Effector memory CD4-positive, alpha-beta T cell (primary cell): ENCODE results near the gene SNRPA.

ENCODE experiments used
- DNase-seq, 3 donors: peaks; one replicate each; pipeline ENCODE4 v3.0.0-alpha.2; 2020
- H3K27ac ChIP-seq: 2 replicates; pipeline ENCODE4 v1.7.0; 2013; ENCODE audit warnings: mild to moderate bottlenecking, low read length, moderate library complexity; ENCODE audit not compliant: insufficient read depth, poor library complexity, severe bottlenecking
- H3K27me3 ChIP-seq: replicated peaks from 2 replicates; pipeline ENCODE4 v1.7.0; 2013; ENCODE audit warnings: mild to moderate bottlenecking, low read length; ENCODE audit not compliant: insufficient read depth, control insufficient read depth, poor library complexity, severe bottlenecking
- H3K36me3 ChIP-seq: 2 replicates; pipeline ENCODE4 v1.7.0; 2013; ENCODE audit warnings: mild to moderate bottlenecking, low read length, moderate library complexity; ENCODE audit not compliant: control insufficient read depth, insufficient read depth
- H3K4me1 ChIP-seq: 2 replicates; pipeline ENCODE4 v1.7.0; 2013; ENCODE audit warnings: low read length, mild to moderate bottlenecking; ENCODE audit not compliant: control insufficient read depth, insufficient read depth, poor library complexity, severe bottlenecking
- H3K4me3 ChIP-seq: 2 replicates; pipeline ENCODE4 v1.7.0; 2013; ENCODE audit warnings: low read length, low read depth, mild to moderate bottlenecking; ENCODE audit not compliant: insufficient read depth, poor library complexity, severe bottlenecking
- H3K9me3 ChIP-seq: 2 replicates; pipeline ENCODE4 v1.7.0; 2013; ENCODE audit warnings: mild to moderate bottlenecking, low read length, moderate library complexity; ENCODE audit not compliant: control insufficient read depth

Gene SNRPA

GRCh38 chr19:40786060-40787037 is 35.3 kb downstream of the SNRPA start:
- no peak for DNase-seq
- peaks cover 11% of the 10 kb centered on the region for H3K36me3 ChIP-seq
- no peak overlapping the region for H3K4me3 ChIP-seq
- no peak overlapping the region for H3K27ac ChIP-seq
- no peaks in the 10 kb centered on the region for H3K9me3 ChIP-seq
- H3K4me1 ChIP-seq, result no peaks in the 10 kb centered on the region
- no peaks in the 10 kb centered on the region for H3K27me3 ChIP-seq

DNA sequence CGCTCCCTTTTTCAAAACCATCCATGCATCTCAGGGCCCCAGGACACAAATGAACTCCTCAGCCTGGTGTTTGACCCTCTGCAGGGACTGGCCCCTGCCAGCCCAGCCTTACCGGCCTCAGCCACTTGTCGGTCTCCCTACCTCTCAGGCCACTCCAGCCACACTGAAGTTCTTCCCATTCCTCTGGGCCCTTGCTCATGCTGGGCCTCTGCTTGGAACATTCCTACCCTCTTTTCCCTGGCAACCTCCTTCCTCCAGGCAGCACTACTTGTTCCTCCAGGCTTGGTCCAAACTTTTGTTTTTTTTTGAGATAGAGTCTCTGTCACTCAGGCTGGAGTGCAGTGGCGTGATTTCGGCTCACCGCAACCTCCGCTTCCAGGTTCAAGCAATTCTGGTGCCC is 40.3 kb downstream of the SNRPA start:
- Histone ChIP-seq H3K27me3 (no peaks in the 10 kb centered on the region), H3K27ac (no peak overlapping the region), H3K4me3 (no peak overlapping the region), H3K9me3 (no peaks in the 10 kb centered on the region), H3K4me1 (no peaks in the 10 kb centered on the region), H3K36me3 (peaks cover 11% of the 10 kb centered on the region)
- no peak for DNase-seq

- peak overlapping the region; percentile 18 for H3K27ac ChIP-seq
- no peaks in the 10 kb centered on the region for H3K27me3 ChIP-seq
- DNase-seq, result no peak
- peaks cover 6% of the 10 kb centered on the region for H3K36me3 ChIP-seq
- H3K4me3 ChIP-seq, result no peak overlapping the region
- H3K9me3 ChIP-seq, result no peaks in the 10 kb centered on the region
- no peaks in the 10 kb centered on the region for H3K4me1 ChIP-seq
These were observed 41.0 kb downstream of the SNRPA start for GRCh38 chr19:40791996-40792395.

- H3K9me3 ChIP-seq, result no peaks in the 10 kb centered on the region
- H3K4me3 ChIP-seq, result no peak overlapping the region
- H3K27me3 ChIP-seq, result no peaks in the 10 kb centered on the region
- peak overlapping the region; percentile 90 for H3K27ac ChIP-seq
- peaks cover 7% of the 10 kb centered on the region for H3K36me3 ChIP-seq
- peaks cover 25% of the 10 kb centered on the region for H3K4me1 ChIP-seq
- no peak for DNase-seq
These were observed 46.4 kb downstream of the SNRPA start for GRCh38 chr19:40797166-40797962.

- Histone ChIP-seq H3K36me3 (peaks cover 7% of the 10 kb centered on the region), H3K27me3 (no peaks in the 10 kb centered on the region), H3K4me1 (peaks cover 33% of the 10 kb centered on the region), H3K9me3 (no peaks in the 10 kb centered on the region), H3K27ac (peak overlapping the region; percentile 90), H3K4me3 (peak overlapping the region; percentile 62)
- peak; percentile 38 to 53 (median 52) for DNase-seq
These were observed 47.1 kb downstream of the SNRPA start for GRCh38 chr19:40797963-40798682.

GRCh38 chr19:40798683-40799557 is 47.9 kb downstream of the SNRPA start, which contains the start of gene EGLN2:
Gene EGLN2, plus strand, starts transcription at chr19:40799191. Its CDS starts 1,382 bp downstream, at chr19:40800573.
- Histone ChIP-seq H3K9me3 (no peaks in the 10 kb centered on the region), H3K27me3 (no peaks in the 10 kb centered on the region), H3K4me3 (peak within 1 kb of the TSS; percentile 72), H3K4me1 (peaks cover 41% of the 10 kb centered on the region), H3K27ac (peak within 1 kb of the TSS; percentile 90), H3K36me3 (peaks cover 7% of the 10 kb centered on the region)
- DNase-seq, result peak; percentile 100

DNA sequence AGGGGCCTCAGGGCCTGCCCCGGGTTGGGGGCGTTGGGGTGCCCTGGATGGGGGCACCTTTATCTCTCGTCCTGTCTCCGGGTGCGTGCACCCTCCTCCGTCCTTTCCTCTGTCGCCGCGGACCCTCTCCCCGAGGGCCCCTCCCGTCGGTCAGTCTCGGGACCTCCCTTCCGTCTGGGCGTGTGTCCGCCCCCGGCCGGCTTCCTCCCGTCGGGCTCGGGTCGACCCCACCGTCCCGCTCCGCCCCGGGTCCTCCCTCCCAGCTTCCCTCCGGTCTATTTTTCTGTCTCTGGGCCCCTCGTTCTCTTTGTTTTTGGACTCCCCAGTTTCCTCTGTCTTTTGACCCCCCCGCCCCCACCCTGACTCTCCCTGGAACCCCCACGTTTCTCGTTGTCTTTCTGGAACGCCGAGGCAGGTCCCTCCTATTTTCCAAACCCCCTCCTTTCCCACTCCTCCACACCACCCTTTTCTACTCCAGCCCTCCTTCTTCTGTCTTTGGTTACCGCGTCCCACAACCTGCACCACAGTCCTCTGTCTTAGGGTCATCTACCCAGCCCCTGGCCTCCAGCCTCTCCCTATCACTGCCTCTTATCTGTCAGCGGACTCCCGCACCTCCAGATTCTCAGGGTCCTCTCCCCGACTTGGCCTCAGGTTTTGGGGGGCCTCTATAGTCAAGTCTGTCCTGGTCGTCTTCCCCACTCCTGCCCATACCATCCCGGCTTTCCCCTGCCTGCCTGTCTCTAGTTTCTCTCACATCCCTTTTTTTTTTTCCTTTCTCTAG is 48.7 kb downstream of the SNRPA start:
- DNase-seq, result no peak
- H3K4me3 ChIP-seq, result peak overlapping the region; percentile 72
- peaks cover 49% of the 10 kb centered on the region for H3K4me1 ChIP-seq
- H3K27ac ChIP-seq, result peak overlapping the region; percentile 74
- H3K36me3 ChIP-seq, result peaks cover 7% of the 10 kb centered on the region
- H3K27me3 ChIP-seq, result no peaks in the 10 kb centered on the region
- no peaks in the 10 kb centered on the region for H3K9me3 ChIP-seq

GRCh38 chr19:40800339-40800996 is 49.5 kb downstream of the SNRPA start:
- DNase-seq, result no peak
- peak overlapping the region; percentile 74 for H3K27ac ChIP-seq

More at GRCh38 chr19:40800339-40800996, 49.5 kb downstream of the SNRPA start:
- H3K4me3 ChIP-seq, result peak overlapping the region; percentile 72
- H3K36me3 ChIP-seq, result peaks cover 7% of the 10 kb centered on the region
- H3K27me3 ChIP-seq, result no peaks in the 10 kb centered on the region
- no peaks in the 10 kb centered on the region for H3K9me3 ChIP-seq
- H3K4me1 ChIP-seq, result peaks cover 56% of the 10 kb centered on the region
